ENCODE measurements around the gene PRRT4.

PRRT4 gene

GRCh38 chr7:128373606-128374005, 12.1 kb upstream of the PRRT4 start:
- DNase-seq, result no peak

GRCh38 chr7:128370491-128370890, 9.0 kb upstream of the PRRT4 start:
- DNase-seq, result no peak

- no peak for DNase-seq
Measured at GRCh38 chr7:128366986-128367385, 5.5 kb upstream of the PRRT4 start.

GRCh38 chr7:128366300-128366699, 4.8 kb upstream of the PRRT4 start:
- DNase-seq, result no peak

GRCh38 chr7:128365432-128365831, 3.9 kb upstream of the PRRT4 start:
- no peak for DNase-seq

GRCh38 chr7:128364166-128364870, 2.8 kb upstream of the PRRT4 start:
- no peak for DNase-seq

GRCh38 chr7:128363261-128363721, 1.8 kb upstream of the PRRT4 start:
- no peak for DNase-seq

GRCh38 chr7:128362670-128363069, 1.2 kb upstream of the PRRT4 start:
- DNase-seq, result no peak

- DNase-seq, result no peak
Measured at GRCh38 chr7:128360359-128360678, 1.2 kb downstream of the PRRT4 start.

GRCh38 chr7:128359939-128360338, 1.6 kb downstream of the PRRT4 start:
- DNase-seq, result no peak

GRCh38 chr7:128359336-128359735, 2.2 kb downstream of the PRRT4 start:
- DNase-seq, result no peak

- no peak for DNase-seq
Measured at GRCh38 chr7:128358233-128358632, 3.3 kb downstream of the PRRT4 start.

- DNase-seq, result no peak
Measured at GRCh38 chr7:128357217-128357613, 4.3 kb downstream of the PRRT4 start.

GRCh38 chr7:128356546-128357216, 4.8 kb downstream of the PRRT4 start:
- DNase-seq, result no peak

- DNase-seq, result no peak
Measured at GRCh38 chr7:128353610-128354009, 7.9 kb downstream of the PRRT4 start.

GRCh38 chr7:128353189-128353588, 8.3 kb downstream of the PRRT4 start:
- DNase-seq, result no peak

GRCh38 chr7:128352636-128353035, 8.9 kb downstream of the PRRT4 start:
- no peak for DNase-seq

GRCh38 chr7:128352153-128352537, 9.3 kb downstream of the PRRT4 start:
- no peak for DNase-seq

GRCh38 chr7:128351296-128352152, 10.0 kb downstream of the PRRT4 start:
- no peak for DNase-seq

- DNase-seq, result no peak
Measured at GRCh38 chr7:128350708-128351295, 10.7 kb downstream of the PRRT4 start.

GRCh38 chr7:128349466-128349825, 12.0 kb downstream of the PRRT4 start:
- DNase-seq, result no peak

- no peak for DNase-seq
Measured at GRCh38 chr7:128347647-128348097, 13.8 kb downstream of the PRRT4 start.

- DNase-seq, result no peak
Measured at GRCh38 chr7:128344431-128344774, 17.1 kb downstream of the PRRT4 start.
